ENCODE measurements around the gene SLC30A10. TPM values are rescaled to one million over a fixed set of nuclear protein-coding genes. Genes with fewer than 3 reads are reported as not detected.

SLC30A10 gene
- not detected for total RNA-seq

GRCh38 chr1:219927956-219928790, at the start of gene SLC30A10:
Gene SLC30A10, minus strand, starts transcription at chr1:219928557. Its CDS starts 117 bp downstream, at chr1:219928440.

Other genes starting within 250 kb of the SLC30A10 start
- gene EPRS1, start 117.9 kb upstream of the SLC30A10 start, total RNA-seq, result 100 to 1,000 TPM; 103 to 109 TPM
- 10 to 100 TPM; 18.3 to 21.5 TPM for gene BPNT1, start 161.2 kb upstream of the SLC30A10 start, total RNA-seq
- gene IARS2, start 165.6 kb upstream of the SLC30A10 start, total RNA-seq, result 10 to 100 TPM; 52.5 to 54.6 TPM

Measured in activated naive CD4-positive, alpha-beta T cell treated with anti-CD3 and anti-CD28 coated beads, Interleukin-2, amount 10 ng/mL, durations not matched to agents 5 hours and 36 hours (primary cell).